ENCODE measurements around the gene HK1. TPM values are rescaled to one million over a fixed set of nuclear protein-coding genes. Genes with fewer than 3 reads are reported as not detected.

The HK1 gene
- total RNA-seq, 1 experiment from 2014 or later, result 219 TPM

DNA sequence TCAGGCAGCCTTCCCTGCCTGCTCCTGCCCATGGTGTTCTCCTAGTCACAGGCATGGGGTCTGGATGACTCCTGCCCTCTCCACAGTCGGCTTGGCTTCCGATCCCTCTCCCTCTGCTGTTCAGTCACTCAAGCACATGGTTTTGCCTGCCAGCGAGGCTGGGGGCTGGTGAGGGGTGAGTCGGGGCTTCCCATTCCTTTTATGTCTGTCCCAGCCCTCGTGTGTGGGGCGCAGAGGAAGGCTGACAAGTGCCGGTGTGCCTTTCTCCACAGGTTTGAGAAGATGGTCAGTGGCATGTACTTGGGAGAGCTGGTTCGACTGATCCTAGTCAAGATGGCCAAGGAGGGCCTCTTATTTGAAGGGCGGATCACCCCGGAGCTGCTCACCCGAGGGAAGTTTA is 98.4 kb downstream of the HK1 start:
- ChIA-PET POLR2A (interaction anchor here (1.3 kb wide), 1 partner anchor 13 kb away, joined by 4 read pairs; no protein-coding TSS in a partner anchor), CTCF (interaction anchor here (1.5 to 2.0 kb wide), 5 partner anchors 12 to 63 kb away, joined by 6 to 15 read pairs (median 8); no protein-coding TSS in a partner anchor)
- Mint-ChIP-seq H3K27ac (peak overlapping the region; percentile 57; the same call in 1 of the 2 replicates), H3K27me3 (ENCODE audit: low read depth) (no peaks in the 10 kb centered on the region), H3K36me3 (peaks cover 59% of the 10 kb centered on the region), H3K4me3 (no peak overlapping the region), H3K9me3 (no peaks in the 10 kb centered on the region), H3K4me1 (peaks cover 45% of the 10 kb centered on the region)
- TF ChIP-seq HMGA2 (CRISPR knock-in tag; IDR thresholded peaks at IDR 0.05), result no peak
- no peak for TF ChIP-seq RELA (CRISPR knock-in tag; IDR thresholded peaks at IDR 0.05; ENCODE audit: borderline replicate concordance)
- TF ChIP-seq, protein P1, sequence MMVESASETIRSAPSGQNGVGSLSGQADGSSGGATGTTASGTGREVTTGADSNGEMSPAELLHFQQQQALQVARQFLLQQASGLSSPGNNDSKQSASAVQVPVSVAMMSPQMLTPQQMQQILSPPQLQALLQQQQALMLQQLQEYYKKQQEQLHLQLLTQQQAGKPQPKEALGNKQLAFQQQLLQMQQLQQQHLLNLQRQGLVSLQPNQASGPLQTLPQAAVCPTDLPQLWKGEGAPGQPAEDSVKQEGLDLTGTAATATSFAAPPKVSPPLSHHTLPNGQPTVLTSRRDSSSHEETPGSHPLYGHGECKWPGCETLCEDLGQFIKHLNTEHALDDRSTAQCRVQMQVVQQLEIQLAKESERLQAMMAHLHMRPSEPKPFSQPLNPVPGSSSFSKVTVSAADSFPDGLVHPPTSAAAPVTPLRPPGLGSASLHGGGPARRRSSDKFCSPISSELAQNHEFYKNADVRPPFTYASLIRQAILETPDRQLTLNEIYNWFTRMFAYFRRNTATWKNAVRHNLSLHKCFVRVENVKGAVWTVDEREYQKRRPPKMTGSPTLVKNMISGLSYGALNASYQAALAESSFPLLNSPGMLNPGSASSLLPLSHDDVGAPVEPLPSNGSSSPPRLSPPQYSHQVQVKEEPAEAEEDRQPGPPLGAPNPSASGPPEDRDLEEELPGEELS (CRISPR knock-in tag; IDR thresholded peaks at IDR 0.05), result no peak
- no peak for TF ChIP-seq ZNF232 (CRISPR knock-in tag; IDR thresholded peaks at IDR 0.05)
- TF ChIP-seq, protein P2, sequence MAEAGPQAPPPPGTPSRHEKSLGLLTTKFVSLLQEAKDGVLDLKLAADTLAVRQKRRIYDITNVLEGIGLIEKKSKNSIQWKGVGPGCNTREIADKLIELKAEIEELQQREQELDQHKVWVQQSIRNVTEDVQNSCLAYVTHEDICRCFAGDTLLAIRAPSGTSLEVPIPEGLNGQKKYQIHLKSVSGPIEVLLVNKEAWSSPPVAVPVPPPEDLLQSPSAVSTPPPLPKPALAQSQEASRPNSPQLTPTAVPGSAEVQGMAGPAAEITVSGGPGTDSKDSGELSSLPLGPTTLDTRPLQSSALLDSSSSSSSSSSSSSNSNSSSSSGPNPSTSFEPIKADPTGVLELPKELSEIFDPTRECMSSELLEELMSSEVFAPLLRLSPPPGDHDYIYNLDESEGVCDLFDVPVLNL (CRISPR knock-in tag; IDR thresholded peaks at IDR 0.05; ENCODE audit: borderline replicate concordance, low read depth), result no peak
- TF ChIP-seq MLX (CRISPR knock-in tag; IDR thresholded peaks at IDR 0.05), result no peak
- TF ChIP-seq TCF7 (CRISPR knock-in tag; IDR thresholded peaks at IDR 0.05; ENCODE audit: low read depth), result no peak
- no peak for TF ChIP-seq SMAD4 (CRISPR knock-in tag; IDR thresholded peaks at IDR 0.05)
- DNase-seq (ENCODE audit: low spot score) (no peak), ATAC-seq (no peak)

- ChIA-PET CTCF (no interaction called here), POLR2A (no interaction called here)
- H3K4me1 Mint-ChIP-seq, result peaks cover 45% of the 10 kb centered on the region
- DNase-seq (ENCODE audit: low spot score), result no peak
- no peaks in the 10 kb centered on the region for H3K27me3 Mint-ChIP-seq (ENCODE audit: low read depth)
- TF ChIP-seq CDX4 (CRISPR knock-in tag; IDR thresholded peaks at IDR 0.05; ENCODE audit: borderline replicate concordance), result no peak
- TF ChIP-seq, protein P3, sequence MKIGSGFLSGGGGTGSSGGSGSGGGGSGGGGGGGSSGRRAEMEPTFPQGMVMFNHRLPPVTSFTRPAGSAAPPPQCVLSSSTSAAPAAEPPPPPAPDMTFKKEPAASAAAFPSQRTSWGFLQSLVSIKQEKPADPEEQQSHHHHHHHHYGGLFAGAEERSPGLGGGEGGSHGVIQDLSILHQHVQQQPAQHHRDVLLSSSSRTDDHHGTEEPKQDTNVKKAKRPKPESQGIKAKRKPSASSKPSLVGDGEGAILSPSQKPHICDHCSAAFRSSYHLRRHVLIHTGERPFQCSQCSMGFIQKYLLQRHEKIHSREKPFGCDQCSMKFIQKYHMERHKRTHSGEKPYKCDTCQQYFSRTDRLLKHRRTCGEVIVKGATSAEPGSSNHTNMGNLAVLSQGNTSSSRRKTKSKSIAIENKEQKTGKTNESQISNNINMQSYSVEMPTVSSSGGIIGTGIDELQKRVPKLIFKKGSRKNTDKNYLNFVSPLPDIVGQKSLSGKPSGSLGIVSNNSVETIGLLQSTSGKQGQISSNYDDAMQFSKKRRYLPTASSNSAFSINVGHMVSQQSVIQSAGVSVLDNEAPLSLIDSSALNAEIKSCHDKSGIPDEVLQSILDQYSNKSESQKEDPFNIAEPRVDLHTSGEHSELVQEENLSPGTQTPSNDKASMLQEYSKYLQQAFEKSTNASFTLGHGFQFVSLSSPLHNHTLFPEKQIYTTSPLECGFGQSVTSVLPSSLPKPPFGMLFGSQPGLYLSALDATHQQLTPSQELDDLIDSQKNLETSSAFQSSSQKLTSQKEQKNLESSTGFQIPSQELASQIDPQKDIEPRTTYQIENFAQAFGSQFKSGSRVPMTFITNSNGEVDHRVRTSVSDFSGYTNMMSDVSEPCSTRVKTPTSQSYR (CRISPR knock-in tag; IDR thresholded peaks at IDR 0.05), result no peak
- no peak for ATAC-seq
- H3K4me3 Mint-ChIP-seq, result no peak overlapping the region
- no peak overlapping the region for H3K27ac Mint-ChIP-seq
- H3K9me3 Mint-ChIP-seq, result no peaks in the 10 kb centered on the region
- H3K36me3 Mint-ChIP-seq, result peaks cover 59% of the 10 kb centered on the region
Observed at GRCh38 chr10:69377191-69377590, 98.9 kb downstream of the HK1 start.

- Mint-ChIP-seq H3K4me3 (no peak overlapping the region), H3K27ac (peak overlapping the region; percentile 78), H3K9me3 (no peaks in the 10 kb centered on the region), H3K36me3 (peaks cover 63% of the 10 kb centered on the region), H3K27me3 (ENCODE audit: low read depth) (no peaks in the 10 kb centered on the region), H3K4me1 (peaks cover 45% of the 10 kb centered on the region)
- DNase-seq (ENCODE audit: low spot score) (no peak), ATAC-seq (no peak)
- ChIA-PET POLR2A (no interaction called here), CTCF (interaction anchor here (0.9 kb wide), 1 partner anchor 50 kb away, joined by 3 read pairs; no protein-coding TSS in a partner anchor)
- no peak for TF ChIP-seq ZNF138 (CRISPR knock-in tag; conservative IDR thresholded peaks at IDR 0.05)
- TF ChIP-seq, protein P4, sequence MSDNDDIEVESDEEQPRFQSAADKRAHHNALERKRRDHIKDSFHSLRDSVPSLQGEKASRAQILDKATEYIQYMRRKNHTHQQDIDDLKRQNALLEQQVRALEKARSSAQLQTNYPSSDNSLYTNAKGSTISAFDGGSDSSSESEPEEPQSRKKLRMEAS (CRISPR knock-in tag; IDR thresholded peaks at IDR 0.05), result no peak
- TF ChIP-seq, protein P1 (CRISPR knock-in tag; IDR thresholded peaks at IDR 0.05), result no peak
- TF ChIP-seq NR2C2 (CRISPR knock-in tag; IDR thresholded peaks at IDR 0.05), result no peak
- TF ChIP-seq TP53 (CRISPR knock-in tag; IDR thresholded peaks at IDR 0.05), result no peak
- no peak for TF ChIP-seq E2F1 (CRISPR knock-in tag; IDR thresholded peaks at IDR 0.05)
- TF ChIP-seq, protein P5, sequence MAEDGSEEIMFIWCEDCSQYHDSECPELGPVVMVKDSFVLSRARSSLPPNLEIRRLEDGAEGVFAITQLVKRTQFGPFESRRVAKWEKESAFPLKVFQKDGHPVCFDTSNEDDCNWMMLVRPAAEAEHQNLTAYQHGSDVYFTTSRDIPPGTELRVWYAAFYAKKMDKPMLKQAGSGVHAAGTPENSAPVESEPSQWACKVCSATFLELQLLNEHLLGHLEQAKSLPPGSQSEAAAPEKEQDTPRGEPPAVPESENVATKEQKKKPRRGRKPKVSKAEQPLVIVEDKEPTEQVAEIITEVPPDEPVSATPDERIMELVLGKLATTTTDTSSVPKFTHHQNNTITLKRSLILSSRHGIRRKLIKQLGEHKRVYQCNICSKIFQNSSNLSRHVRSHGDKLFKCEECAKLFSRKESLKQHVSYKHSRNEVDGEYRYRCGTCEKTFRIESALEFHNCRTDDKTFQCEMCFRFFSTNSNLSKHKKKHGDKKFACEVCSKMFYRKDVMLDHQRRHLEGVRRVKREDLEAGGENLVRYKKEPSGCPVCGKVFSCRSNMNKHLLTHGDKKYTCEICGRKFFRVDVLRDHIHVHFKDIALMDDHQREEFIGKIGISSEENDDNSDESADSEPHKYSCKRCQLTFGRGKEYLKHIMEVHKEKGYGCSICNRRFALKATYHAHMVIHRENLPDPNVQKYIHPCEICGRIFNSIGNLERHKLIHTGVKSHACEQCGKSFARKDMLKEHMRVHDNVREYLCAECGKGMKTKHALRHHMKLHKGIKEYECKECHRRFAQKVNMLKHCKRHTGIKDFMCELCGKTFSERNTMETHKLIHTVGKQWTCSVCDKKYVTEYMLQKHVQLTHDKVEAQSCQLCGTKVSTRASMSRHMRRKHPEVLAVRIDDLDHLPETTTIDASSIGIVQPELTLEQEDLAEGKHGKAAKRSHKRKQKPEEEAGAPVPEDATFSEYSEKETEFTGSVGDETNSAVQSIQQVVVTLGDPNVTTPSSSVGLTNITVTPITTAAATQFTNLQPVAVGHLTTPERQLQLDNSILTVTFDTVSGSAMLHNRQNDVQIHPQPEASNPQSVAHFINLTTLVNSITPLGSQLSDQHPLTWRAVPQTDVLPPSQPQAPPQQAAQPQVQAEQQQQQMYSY (CRISPR knock-in tag; IDR thresholded peaks at IDR 0.05), result peak; percentile 43; the same call in 1 of the 2 replicates
Observed at GRCh38 chr10:69377933-69378332, 99.6 kb downstream of the HK1 start.
